Heart left ventricle (tissue), 13 donors: ENCODE data around the gene LRRTM4.

Experiments
- CTCF ChIP-seq, 12 donors: fragments of 200-600 bp; sonication (generic) in 4 of 12; IDR thresholded peaks; one replicate each; pipeline versions ENCODE4 v1.5.0 to v1.8.0; 2018 to 2022; ENCODE audit warnings: antibody characterized with exemption in 12 of 12, mild to moderate bottlenecking in 5 of 12
- POLR2A ChIP-seq, 2 donors: fragments of 450-650 bp; IDR thresholded peaks; one replicate each; pipeline ENCODE4 v1.6.1; 2017; ENCODE audit warnings: antibody characterized with exemption in 2 of 2, mild to moderate bottlenecking in 2 of 2, moderate library complexity in 2 of 2
- donor health status: ischemic (EF 13 %, LVEDD 7.1; RV severe dilation, severe dysfunction).
- donor health status: DM: no; HTN: yes; CAD: no.
- donor health status: DM: no; HTN: no; CAD: no.
- donor health status: ischemic (EF 25% LVEDD 6.9; RV normal size, moderate dysfunction).
- donor health status: ischemic (EF 25% LVEDD 5.7; RV mildly dilated, moderate dysfunction).
- donor health status: ischemic (EF 35%, LVEDD 5.7; RV mildly dilated, moderate dysfunction).
- donor health status: nonischemic (EF 11% LVEDD 7.7; RV severe dilation, severe dysfunction).
- donor health status: DM: yes; HTN: yes; CAD: no.
- donor health status: PGD.
- donor health status: ischemic (EF 29% LVEDD 5.4; RV normal size, mild dysfunction).
- donor health status: nonischemic (EF 23%, LVEDD 6.1; RV moderate dilation, normal function).

GRCh38 chr2:76940559-76940958 is 581.6 kb downstream of the LRRTM4 start:
- TF ChIP-seq CTCF (IDR thresholded peaks at IDR 0.05) (no peak), POLR2A (IDR thresholded peaks at IDR 0.05) (no peak)
